Measurements from ENCODE around the gene SCLY. TPM values are rescaled to one million over a fixed set of nuclear protein-coding genes. Genes with fewer than 3 reads are reported as not detected.

The SCLY gene
- total RNA-seq, 1 experiment from 2014 or later, result 69.9 TPM

- BruUV-seq (replicated peaks), result no TSS peak
- H3K36me3 ChIP-seq (ENCODE audit: insufficient read depth, low read length, poor library complexity, severe bottlenecking), result peaks cover 4% of the 10 kb centered on the region
- intact Hi-C loops (cut with micrococcal nuclease; ENCODE audit: unreplicated experiment), result no loop called here
- ChIA-PET POLR2A (ENCODE audit: low non-redundant PET) (no interaction called here), CTCF (no interaction called here)
- TF ChIP-seq EZH2 (IDR thresholded peaks at IDR 0.05; ENCODE audit: borderline replicate concordance, low read depth, low read length, poor library complexity, severe bottlenecking), result no peak
- no peak for TF ChIP-seq CTCF (conservative IDR thresholded peaks at IDR 0.05; ENCODE audit: low read depth, low read length)
- no peaks in the 10 kb centered on the region for H3K9me3 ChIP-seq (ENCODE audit: low read depth, low read length, poor library complexity, severe bottlenecking)
- H3K4me3 ChIP-seq (ENCODE audit: low read depth, low read length, poor library complexity, severe bottlenecking), result no peak overlapping the region
- H3K4me1 ChIP-seq (ENCODE audit: insufficient read depth, low read length, poor library complexity, severe bottlenecking), result peaks cover 19% of the 10 kb centered on the region
- peak overlapping the region; percentile 47 for H3K27ac ChIP-seq (ENCODE audit: low read depth, low read length, poor library complexity, severe bottlenecking)
- DNase-seq (ENCODE audit: low spot score), result no peak
- no peaks in the 10 kb centered on the region for H3K27me3 ChIP-seq (replicated peaks; ENCODE audit: insufficient read depth, low read depth, low read length, poor library complexity)
Measured at GRCh38 chr2:238097201-238097987, 36.6 kb downstream of the SCLY start.

- Histone ChIP-seq H3K4me1 (ENCODE audit: insufficient read depth, low read length, poor library complexity, severe bottlenecking) (peaks cover 19% of the 10 kb centered on the region), H3K4me3 (ENCODE audit: low read depth, low read length, poor library complexity, severe bottlenecking) (no peak overlapping the region), H3K9me3 (ENCODE audit: low read depth, low read length, poor library complexity, severe bottlenecking) (no peaks in the 10 kb centered on the region), H3K27ac (ENCODE audit: low read depth, low read length, poor library complexity, severe bottlenecking) (peak overlapping the region; percentile 76), H3K36me3 (ENCODE audit: insufficient read depth, low read length, poor library complexity, severe bottlenecking) (peaks cover 4% of the 10 kb centered on the region), H3K27me3 (replicated peaks; ENCODE audit: insufficient read depth, low read depth, low read length, poor library complexity) (no peaks in the 10 kb centered on the region)
- intact Hi-C loops (cut with micrococcal nuclease; ENCODE audit: unreplicated experiment), result no loop called here
- BruUV-seq (replicated peaks), result no TSS peak
- peak; percentile 86 for DNase-seq (ENCODE audit: low spot score)
- ChIA-PET POLR2A (ENCODE audit: low non-redundant PET) (no interaction called here), CTCF (interaction anchor here (0.6 kb wide), 1 partner anchor 527 kb away, joined by 3 read pairs; no protein-coding TSS in a partner anchor)
- TF ChIP-seq EZH2 (IDR thresholded peaks at IDR 0.05; ENCODE audit: borderline replicate concordance, low read depth, low read length, poor library complexity, severe bottlenecking), result no peak
- TF ChIP-seq CTCF (conservative IDR thresholded peaks at IDR 0.05; ENCODE audit: low read depth, low read length), result no peak
Measured at GRCh38 chr2:238097988-238098871, 37.4 kb downstream of the SCLY start.

GRCh38 chr2:238098901-238099713, 38.3 kb downstream of the SCLY start:
- TF ChIP-seq CTCF (conservative IDR thresholded peaks at IDR 0.05; ENCODE audit: low read depth, low read length) (no peak), EZH2 (IDR thresholded peaks at IDR 0.05; ENCODE audit: borderline replicate concordance, low read depth, low read length, poor library complexity, severe bottlenecking) (no peak)
- Histone ChIP-seq H3K4me1 (ENCODE audit: insufficient read depth, low read length, poor library complexity, severe bottlenecking) (peaks cover 19% of the 10 kb centered on the region), H3K36me3 (ENCODE audit: insufficient read depth, low read length, poor library complexity, severe bottlenecking) (peaks cover 4% of the 10 kb centered on the region), H3K4me3 (ENCODE audit: low read depth, low read length, poor library complexity, severe bottlenecking) (no peak overlapping the region), H3K27me3 (replicated peaks; ENCODE audit: insufficient read depth, low read depth, low read length, poor library complexity) (no peaks in the 10 kb centered on the region), H3K9me3 (ENCODE audit: low read depth, low read length, poor library complexity, severe bottlenecking) (no peaks in the 10 kb centered on the region), H3K27ac (ENCODE audit: low read depth, low read length, poor library complexity, severe bottlenecking) (peak overlapping the region; percentile 76)
- BruUV-seq (replicated peaks), result TSS peak; percentile 61
- intact Hi-C loops (cut with micrococcal nuclease; ENCODE audit: unreplicated experiment), result no loop called here
- ChIA-PET CTCF (interaction anchor here (0.6 kb wide), 1 partner anchor 527 kb away, joined by 3 read pairs; no protein-coding TSS in a partner anchor), POLR2A (ENCODE audit: low non-redundant PET) (no interaction called here)
- no peak for DNase-seq (ENCODE audit: low spot score)
